WTC11 (cell line): Measurements from ENCODE around the gene CYP27B1.

Experiments used
- CREM ChIP-seq: sonication (generic); formaldehyde crosslinking; IDR thresholded peaks from 2 replicates; pipeline ENCODE4 v1.8.1; 2022; ENCODE audit warnings: mild to moderate bottlenecking, missing genetic modification reagents, moderate library complexity
- CTCF ChIP-seq: fragments of 200-600 bp; IDR thresholded peaks from 2 replicates; pipeline ENCODE4 v1.8.0; 2022; ENCODE audit warnings: antibody characterized with exemption
- JUN ChIP-seq: sonication (generic); formaldehyde crosslinking; IDR thresholded peaks from 2 replicates; pipeline ENCODE4 v1.8.0; 2023; ENCODE audit warnings: mild to moderate bottlenecking, missing genetic modification reagents
- MAX ChIP-seq: sonication (generic); formaldehyde crosslinking; IDR thresholded peaks from 2 replicates; pipeline ENCODE4 v1.8.0; 2022; ENCODE audit warnings: mild to moderate bottlenecking, missing genetic modification reagents
- MYBL2 ChIP-seq: sonication (generic); formaldehyde crosslinking; IDR thresholded peaks from 2 replicates; pipeline ENCODE4 v1.8.1; 2023; ENCODE audit warnings: mild to moderate bottlenecking, moderate library complexity, missing genetic modification reagents
- ZNF281 ChIP-seq: sonication (generic); formaldehyde crosslinking; IDR thresholded peaks from 2 replicates; pipeline ENCODE4 v1.8.0; 2023; ENCODE audit warnings: mild to moderate bottlenecking, missing genetic modification reagents

- TF ChIP-seq CTCF = no peak
- TF ChIP-seq CREM (CRISPR knock-in tag) = no peak
- TF ChIP-seq MAX = no peak
- no peak for TF ChIP-seq ZNF281 (CRISPR knock-in tag)
- no peak for TF ChIP-seq JUN
- no peak for TF ChIP-seq MYBL2 (CRISPR knock-in tag)
Observed at GRCh38 chr12:57816001-57816854, 49.4 kb upstream of the CYP27B1 start.
